OCI-LY3 (cell line): ENCODE results near the gene TBC1D21.

ENCODE experiments used
- CTCF ChIP-seq: fragments of 200-600, 300-600 bp; sonication (generic); IDR thresholded peaks from 2 replicates; pipeline ENCODE4 v1.5.1; 2014; ENCODE audit warnings: antibody characterized with exemption, low read length, low read depth
- EZH2phosphoT487 ChIP-seq: fragments of 200-600 bp; shearing (Covaris generic); IDR thresholded peaks from 2 replicates; pipeline ENCODE4 v1.6.1; 2018; ENCODE audit warnings: antibody characterized with exemption, mixed run types, low read depth

GRCh38 chr15:73849641-73850040 is 23.7 kb upstream of the TBC1D21 start:
- TF ChIP-seq CTCF = no peak
- TF ChIP-seq EZH2phosphoT487 = no peak
